Vagina (tissue), 2 donors: ENCODE results near the gene GPR82. TPM values are rescaled to one million over a fixed set of nuclear protein-coding genes. Genes with fewer than 3 reads are reported as not detected.
"Not testable (repeated sequence)": the region's sequence is repeated elsewhere in the genome, so short reads cannot be mapped to it uniquely, and the experiment has no call there.

ENCODE experiments used
- DNase-seq, 2 donors: peaks; one replicate each; pipeline ENCODE4 v3.0.0-alpha.2; 2017; ENCODE audit errors: extremely low spot score in 2 of 2
- H3K27ac ChIP-seq: fragments of 200-600 bp; sonication (generic); one replicate; pipeline ENCODE4 v1.5.1; 2019
- H3K27me3 ChIP-seq: fragments of 200-600 bp; sonication (generic); one replicate; pipeline ENCODE4 v1.5.1; 2019
- H3K36me3 ChIP-seq, 2 donors: fragments of 200-600 bp; sonication (generic); one replicate each; pipeline ENCODE4 v1.5.1; 2017 to 2019
- H3K4me1 ChIP-seq: fragments of 200-600 bp; sonication (generic); one replicate; pipeline ENCODE4 v1.5.1; 2019
- H3K4me3 ChIP-seq, 2 donors: fragments of 200-600 bp; sonication (generic); 1 replicate in 1 of 2; 2 replicates in 1 of 2; pipeline ENCODE4 v1.5.1; 2016 to 2019
- H3K9me3 ChIP-seq: fragments of 200-600 bp; sonication (generic); one replicate; pipeline ENCODE4 v1.5.1; 2019
- CTCF ChIP-seq, 3 experiments: fragments of 450-650 bp in 2 of 3; fragments of 200-600 bp in 1 of 3; sonication (generic) in 1 of 3; IDR thresholded peaks; one replicate each; pipeline ENCODE4 v1.5.1; 2017 to 2019; ENCODE audit warnings: antibody characterized with exemption in 3 of 3, mild to moderate bottlenecking in 2 of 3, moderate library complexity in 2 of 3
- POLR2A ChIP-seq, 2 donors: fragments of 450-650 bp; IDR thresholded peaks; one replicate each; pipeline ENCODE4 v1.6.1; 2017; ENCODE audit warnings: antibody characterized with exemption in 2 of 2, mild to moderate bottlenecking in 2 of 2, moderate library complexity in 2 of 2
- POLR2AphosphoS5 ChIP-seq, 2 donors: sonication (generic); formaldehyde crosslinking; IDR thresholded peaks; one replicate each; pipeline ENCODE4 v1.9.0; 2017; ENCODE audit warnings: antibody characterized with exemption in 2 of 2, mild to moderate bottlenecking in 2 of 2, low read depth in 1 of 2; ENCODE audit not compliant: insufficient read depth in 1 of 2
- intact Hi-C: fragments of 100-400 bp; cut with DNase I; formaldehyde crosslinking; loops from one replicate; pipeline ENCODE4 v1.15.1; 2023
- total RNA-seq: library from RNA; depleted of rRNA; stranded (reverse); fragments of >200 nt; gene quantifications from one replicate; pipeline ENCODE4 v1.2.3, GENCODE V29; 2016

Gene GPR82
- total RNA-seq, 1 donor from 2014 or later, result not detected

GRCh38 chrX:41718481-41719235 lies 5.3 kb upstream of the GPR82 start:
- Histone ChIP-seq H3K36me3 (no peaks in the 10 kb centered on the region), H3K27me3 (no peaks in the 10 kb centered on the region), H3K4me1 (no peaks in the 10 kb centered on the region), H3K9me3 (no peaks in the 10 kb centered on the region), H3K27ac (no peak overlapping the region), H3K4me3 (no peak overlapping the region)
- intact Hi-C loops, result no loop called here
- no peak for TF ChIP-seq POLR2AphosphoS5 (IDR thresholded peaks at IDR 0.05; ENCODE audit: insufficient read depth in 1 of 2, low read depth in 1 of 2)
- TF ChIP-seq CTCF (IDR thresholded peaks at IDR 0.05), result no peak
- TF ChIP-seq POLR2A (IDR thresholded peaks at IDR 0.05), result no peak
- DNase-seq, result no peak

- H3K27ac ChIP-seq, H3K9me3 ChIP-seq, DNase-seq, H3K4me1 ChIP-seq, H3K27me3 ChIP-seq, H3K4me3 ChIP-seq, H3K36me3 ChIP-seq, intact Hi-C loops: not testable (repeated sequence)
Measured at GRCh38 chrX:41719610-41720009, 4.4 kb upstream of the GPR82 start.

GRCh38 chrX:41720125-41720779 lies 3.7 kb upstream of the GPR82 start:
- no peak overlapping the region for H3K27ac ChIP-seq
- H3K36me3 ChIP-seq, result no peaks in the 10 kb centered on the region
- no peaks in the 10 kb centered on the region for H3K9me3 ChIP-seq
- no peak overlapping the region for H3K4me3 ChIP-seq
- intact Hi-C loops, result no loop called here
- no peaks in the 10 kb centered on the region for H3K27me3 ChIP-seq
- H3K4me1 ChIP-seq, result no peaks in the 10 kb centered on the region
- no peak for TF ChIP-seq POLR2A (IDR thresholded peaks at IDR 0.05)
- no peak for TF ChIP-seq CTCF (IDR thresholded peaks at IDR 0.05)
- TF ChIP-seq POLR2AphosphoS5 (IDR thresholded peaks at IDR 0.05; ENCODE audit: insufficient read depth in 1 of 2, low read depth in 1 of 2), result no peak
- no peak for DNase-seq

- Histone ChIP-seq H3K36me3 (no peaks in the 10 kb centered on the region), H3K9me3 (no peaks in the 10 kb centered on the region), H3K27me3 (no peaks in the 10 kb centered on the region), H3K4me3 (no peak overlapping the region), H3K27ac (no peak overlapping the region), H3K4me1 (no peaks in the 10 kb centered on the region)
- no peak for DNase-seq
- intact Hi-C loops, result no loop called here
- TF ChIP-seq POLR2AphosphoS5 (IDR thresholded peaks at IDR 0.05; ENCODE audit: insufficient read depth in 1 of 2, low read depth in 1 of 2) (no peak), POLR2A (IDR thresholded peaks at IDR 0.05) (no peak), CTCF (IDR thresholded peaks at IDR 0.05) (no peak)
Measured at GRCh38 chrX:41721590-41721989, 2.4 kb upstream of the GPR82 start.

GRCh38 chrX:41722214-41722613 lies 1.8 kb upstream of the GPR82 start:
- H3K27me3 ChIP-seq, result no peaks in the 10 kb centered on the region
- H3K4me1 ChIP-seq, result no peaks in the 10 kb centered on the region
- TF ChIP-seq CTCF (IDR thresholded peaks at IDR 0.05) (no peak), POLR2AphosphoS5 (IDR thresholded peaks at IDR 0.05; ENCODE audit: insufficient read depth in 1 of 2, low read depth in 1 of 2) (no peak), POLR2A (IDR thresholded peaks at IDR 0.05) (no peak)
- no peaks in the 10 kb centered on the region for H3K9me3 ChIP-seq
- DNase-seq, result no peak
- H3K36me3 ChIP-seq, result no peaks in the 10 kb centered on the region
- no peak overlapping the region for H3K4me3 ChIP-seq
- intact Hi-C loops, result no loop called here
- H3K27ac ChIP-seq, result no peak overlapping the region
